HG02870 (cell line): ENCODE measurements around the gene BMPR1A.
A peak's percentile ranks its signal among the peaks of the same experiment; 100 is the strongest.

Source experiments
- ATAC-seq: cut with Tn5 transposase; IDR thresholded peaks from one replicate; pipeline ENCODE4 v1.9.1; 2021; ENCODE audit warnings: mild to moderate bottlenecking, moderate library complexity; ENCODE audit not compliant: unreplicated experiment

The BMPR1A gene

GRCh38 chr10:86759073-86759672 is 2.8 kb downstream of the BMPR1A start:
- ATAC-seq: no peak

- no peak for ATAC-seq
These were observed 7.0 kb downstream of the BMPR1A start for GRCh38 chr10:86763404-86763803.

GRCh38 chr10:86765548-86765947 is 9.1 kb downstream of the BMPR1A start:
- ATAC-seq: no peak

GRCh38 chr10:86768412-86769062 is 12.1 kb downstream of the BMPR1A start:
- no peak for ATAC-seq

GRCh38 chr10:86769991-86770390 is 13.6 kb downstream of the BMPR1A start:
- ATAC-seq: no peak

- ATAC-seq: no peak
These were observed 14.1 kb downstream of the BMPR1A start for GRCh38 chr10:86770412-86770960.

- no peak for ATAC-seq
These were observed 17.1 kb downstream of the BMPR1A start for GRCh38 chr10:86773498-86773897.

- ATAC-seq: peak; percentile 85
These were observed 18.8 kb downstream of the BMPR1A start for GRCh38 chr10:86775056-86775869.

GRCh38 chr10:86775870-86776180 is 19.4 kb downstream of the BMPR1A start:
- no peak for ATAC-seq

GRCh38 chr10:86779220-86780017 is 23.0 kb downstream of the BMPR1A start:
- no peak for ATAC-seq

- peak; percentile 86 for ATAC-seq
These were observed 26.4 kb downstream of the BMPR1A start for GRCh38 chr10:86782701-86783418.

- no peak for ATAC-seq
These were observed 28.6 kb downstream of the BMPR1A start for GRCh38 chr10:86785037-86785436.

GRCh38 chr10:86785968-86786367 is 29.5 kb downstream of the BMPR1A start:
- ATAC-seq: no peak

- no peak for ATAC-seq
These were observed 29.9 kb downstream of the BMPR1A start for GRCh38 chr10:86786368-86786767.

- ATAC-seq: no peak
These were observed 34.0 kb downstream of the BMPR1A start for GRCh38 chr10:86790394-86790793.

GRCh38 chr10:86792461-86793167 is 36.2 kb downstream of the BMPR1A start:
- no peak for ATAC-seq

- ATAC-seq: no peak
These were observed 37.3 kb downstream of the BMPR1A start for GRCh38 chr10:86793696-86794095.

GRCh38 chr10:86795353-86795752 is 38.9 kb downstream of the BMPR1A start:
- ATAC-seq: no peak

GRCh38 chr10:86798025-86798424 is 41.6 kb downstream of the BMPR1A start:
- no peak for ATAC-seq

- ATAC-seq: peak; percentile 61
These were observed 42.2 kb downstream of the BMPR1A start for GRCh38 chr10:86798611-86799010.
